HG02571 (cell line): Measurements from ENCODE around the gene KRT16.
"Not testable (repeated sequence)": the region's sequence is repeated elsewhere in the genome, so short reads cannot be mapped to it uniquely, and the experiment has no call there.

Experiments
- ATAC-seq: cut with Tn5 transposase; IDR thresholded peaks from one replicate; pipeline ENCODE4 v1.9.1; 2021; ENCODE audit warnings: mild to moderate bottlenecking, moderate library complexity; ENCODE audit not compliant: unreplicated experiment

The KRT16 gene

GRCh38 chr17:41629316-41629715 lies 16.7 kb upstream of the KRT16 start:
- no peak for ATAC-seq

DNA sequence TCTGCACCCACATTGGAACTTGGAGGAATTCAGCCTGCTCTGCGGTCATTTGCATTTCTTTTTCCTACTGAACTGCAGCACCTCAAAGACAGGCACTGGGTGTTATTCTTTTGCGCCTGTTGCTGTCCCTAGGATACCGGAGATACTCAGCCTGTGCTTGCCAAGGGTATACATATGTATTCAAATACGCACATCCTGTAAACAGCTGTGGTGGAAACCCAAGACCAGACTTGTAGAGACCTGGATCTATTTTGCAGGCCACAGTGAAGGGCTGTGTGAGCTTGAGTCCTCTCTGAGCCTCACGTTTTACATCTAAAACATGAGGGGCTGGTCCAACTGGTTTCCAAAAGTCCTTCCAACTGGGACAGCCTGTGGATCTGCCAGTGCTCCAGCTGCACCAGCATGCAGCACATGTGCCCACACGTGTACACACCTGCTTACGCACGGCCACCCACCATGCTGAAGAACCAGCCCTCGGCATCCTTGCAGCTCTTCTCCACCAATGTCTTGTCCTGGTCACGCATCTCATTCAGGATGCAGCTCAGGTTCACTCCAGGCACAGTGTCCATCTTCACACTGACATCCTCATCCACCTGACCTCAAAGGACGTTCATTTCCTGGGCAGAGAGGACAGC lies 16.2 kb upstream of the KRT16 start:
- not testable (repeated sequence) for ATAC-seq

DNA sequence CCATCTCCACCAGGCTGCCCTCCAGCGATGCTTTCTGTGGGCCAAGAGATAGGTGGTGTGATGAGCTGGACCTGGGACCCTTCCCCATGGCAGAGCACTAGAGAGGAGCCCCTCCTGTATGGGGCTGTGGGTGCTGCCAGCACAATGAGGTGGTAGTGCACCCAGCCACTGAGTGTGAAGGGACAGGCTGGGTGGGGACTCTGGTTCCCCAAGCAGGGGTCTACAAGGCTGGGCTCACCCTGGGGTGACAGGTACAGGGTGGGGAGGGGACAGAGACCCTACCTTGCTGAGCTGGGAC lies 15.5 kb upstream of the KRT16 start:
- not testable (repeated sequence) for ATAC-seq

GRCh38 chr17:41627316-41628072 lies 14.9 kb upstream of the KRT16 start:
- no peak for ATAC-seq

DNA sequence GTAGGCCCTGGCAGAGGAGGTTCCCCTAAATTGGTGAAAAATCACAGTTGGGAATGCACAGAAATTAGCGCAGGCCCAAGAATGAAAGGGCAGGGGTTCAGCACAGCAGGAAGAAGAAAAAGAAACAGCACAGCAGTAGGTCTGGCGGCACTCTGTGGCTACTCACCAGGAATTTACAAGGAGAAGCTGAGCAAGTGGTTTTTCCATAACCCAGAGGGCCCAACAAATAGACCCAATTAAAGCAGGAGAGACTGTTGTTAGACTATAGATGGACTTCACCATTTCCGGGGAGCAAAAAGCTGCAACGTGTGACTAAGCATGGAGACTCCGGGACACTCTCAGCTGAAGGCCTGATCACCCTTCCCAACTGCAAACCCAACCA lies 14.3 kb upstream of the KRT16 start:
- ATAC-seq = not testable (repeated sequence)

DNA sequence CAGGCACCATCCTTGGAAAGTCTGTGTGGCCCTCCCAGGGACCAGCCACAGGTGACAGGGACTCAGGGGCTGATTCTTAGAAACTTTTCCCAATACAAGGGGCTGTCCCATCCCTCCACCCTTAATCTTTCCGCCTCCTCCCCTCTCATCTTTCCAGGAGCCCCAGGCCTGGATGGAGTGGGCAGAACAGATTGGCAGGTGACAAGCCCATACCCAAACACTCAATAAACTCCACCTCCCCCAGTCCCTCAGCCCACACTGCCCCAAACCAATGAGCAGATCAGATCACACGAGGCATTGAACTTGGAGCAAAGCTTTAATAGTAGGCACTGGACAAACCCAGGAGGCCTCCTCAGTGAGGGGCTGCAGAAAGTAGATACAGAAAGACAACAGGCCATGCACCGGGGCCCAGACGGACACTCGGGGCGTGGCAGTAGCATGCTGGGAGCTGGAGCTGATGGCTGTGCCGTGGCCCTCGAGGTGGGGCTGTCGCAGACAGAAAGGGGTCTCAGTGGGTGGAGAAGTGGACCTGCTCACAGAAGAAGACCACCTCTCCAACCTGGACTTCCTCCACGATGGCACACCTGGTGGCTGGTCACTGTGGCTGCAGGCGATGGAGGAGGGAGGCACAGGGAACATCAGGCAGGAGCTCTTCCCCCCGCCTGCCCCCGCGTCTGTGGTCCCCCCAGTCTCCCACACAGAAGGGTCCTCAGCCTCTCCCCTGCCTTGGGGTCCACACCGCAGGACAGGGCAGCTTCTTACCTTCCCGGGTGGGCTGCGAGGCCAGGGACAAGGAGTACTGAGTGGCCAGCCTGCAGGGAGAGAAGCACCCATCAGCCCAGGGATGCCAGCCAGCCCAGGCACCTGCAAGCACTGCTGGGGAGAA lies 13.7 kb upstream of the KRT16 start:
- not testable (repeated sequence) for ATAC-seq

DNA sequence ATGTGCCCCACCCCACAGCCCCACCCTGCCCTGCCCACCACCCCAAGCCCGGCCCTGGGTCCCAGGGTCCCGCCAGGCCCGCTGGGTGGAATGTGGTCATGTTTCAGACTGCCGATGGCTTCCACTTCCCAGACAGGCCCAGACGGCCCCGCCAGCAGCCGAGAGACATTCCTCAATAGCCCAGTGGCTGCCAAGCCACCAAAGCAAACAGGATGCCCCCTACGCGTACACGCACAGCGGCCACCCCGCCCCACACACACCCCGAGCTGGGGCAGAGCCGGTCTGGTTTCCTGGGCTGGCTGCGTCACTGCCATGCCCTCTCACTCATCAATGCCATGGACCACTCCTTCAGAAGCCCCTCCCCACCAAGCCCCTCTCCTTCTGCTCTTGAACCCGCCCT lies 13.0 kb upstream of the KRT16 start:
- ATAC-seq = no peak

- no peak for ATAC-seq
Measured at GRCh38 chr17:41624208-41625101, 11.9 kb upstream of the KRT16 start, which contains the start of gene KRT17. Gene KRT17 (minus strand): TSS chr17:41624575. CDS start chr17:41624509, 66 bp downstream.

GRCh38 chr17:41623184-41623861 lies 10.8 kb upstream of the KRT16 start:
- ATAC-seq = not testable (repeated sequence)

- not testable (repeated sequence) for ATAC-seq
Measured at GRCh38 chr17:41622340-41623183, 10.0 kb upstream of the KRT16 start.

DNA sequence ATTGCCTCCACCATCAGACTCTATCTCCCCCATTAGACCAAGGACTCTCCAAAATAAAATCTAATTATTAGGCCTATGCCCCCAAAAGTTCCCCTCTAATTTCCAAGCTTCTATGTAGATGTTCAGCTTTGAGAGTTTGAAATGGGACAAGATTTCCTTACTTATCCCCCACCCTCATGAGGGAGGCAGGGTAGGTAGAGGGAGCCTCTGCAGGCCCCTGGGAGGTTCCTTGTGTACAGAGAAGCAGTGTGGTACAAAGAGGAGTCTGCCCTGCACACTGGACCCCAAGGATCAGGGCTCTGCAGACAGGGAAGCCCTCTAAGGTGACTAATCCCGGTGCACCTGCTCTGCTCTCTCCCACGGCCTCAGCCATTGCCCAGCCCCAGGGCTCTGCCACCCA lies 9.3 kb upstream of the KRT16 start:
- no peak for ATAC-seq

DNA sequence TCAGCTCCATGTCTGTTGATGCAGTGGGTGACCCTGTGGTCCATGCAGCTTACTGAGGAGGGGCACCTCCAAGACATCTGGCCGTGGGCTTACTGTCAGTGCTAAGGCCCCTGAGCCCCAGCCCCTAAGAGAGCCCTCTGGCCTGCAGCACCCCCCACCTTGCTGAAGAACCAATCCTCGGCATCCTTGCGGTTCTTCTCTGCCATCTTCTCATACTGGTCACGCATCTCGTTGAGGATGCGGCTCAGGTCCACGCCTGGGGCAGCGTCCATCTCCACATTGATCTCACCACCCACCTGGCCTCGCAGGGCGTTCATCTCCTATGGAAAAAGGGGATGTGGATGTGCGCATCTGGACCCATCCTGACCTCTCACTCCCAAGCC lies 8.9 kb upstream of the KRT16 start:
- not testable (repeated sequence) for ATAC-seq

DNA sequence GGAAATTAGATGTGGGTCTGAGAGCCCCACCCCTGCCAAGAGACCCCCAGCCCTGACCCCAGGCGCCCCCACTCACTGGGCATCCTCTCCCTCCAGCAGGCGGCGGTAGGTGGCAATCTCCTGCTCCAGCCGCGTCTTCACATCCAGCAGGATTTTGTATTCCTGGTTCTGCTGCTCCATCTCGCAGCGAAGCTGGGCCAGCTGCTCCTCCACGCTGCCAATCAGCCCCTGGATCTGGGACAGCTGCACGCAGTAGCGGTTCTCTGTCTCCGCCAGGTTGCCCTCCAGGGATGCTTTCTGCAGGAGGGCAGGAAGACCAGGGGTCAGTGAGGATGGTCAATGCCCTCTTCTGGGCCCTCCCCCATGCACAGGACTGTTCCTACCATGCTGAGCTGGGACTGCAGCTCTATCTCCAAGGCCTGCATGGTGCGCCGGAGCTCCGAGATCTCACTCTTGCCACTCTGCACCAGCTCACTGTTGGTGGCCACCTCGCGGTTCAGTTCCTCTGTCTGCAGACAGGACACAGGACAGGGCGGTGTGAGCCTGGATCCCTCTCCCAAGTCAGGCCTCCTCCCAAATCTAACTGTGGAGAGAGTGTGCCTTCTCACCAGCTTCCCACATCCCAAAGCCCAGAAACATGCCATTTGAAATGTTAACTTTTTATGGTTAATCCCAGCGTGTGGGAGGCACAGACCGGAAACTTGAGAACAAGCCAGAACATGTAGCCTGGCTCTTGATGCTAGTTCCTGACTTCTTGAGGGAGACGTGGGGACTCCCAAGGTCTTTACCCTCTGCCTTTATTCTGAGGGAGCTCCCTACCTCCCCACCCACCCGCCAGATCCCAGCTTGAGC lies 8.2 kb upstream of the KRT16 start:
- ATAC-seq = no peak

DNA sequence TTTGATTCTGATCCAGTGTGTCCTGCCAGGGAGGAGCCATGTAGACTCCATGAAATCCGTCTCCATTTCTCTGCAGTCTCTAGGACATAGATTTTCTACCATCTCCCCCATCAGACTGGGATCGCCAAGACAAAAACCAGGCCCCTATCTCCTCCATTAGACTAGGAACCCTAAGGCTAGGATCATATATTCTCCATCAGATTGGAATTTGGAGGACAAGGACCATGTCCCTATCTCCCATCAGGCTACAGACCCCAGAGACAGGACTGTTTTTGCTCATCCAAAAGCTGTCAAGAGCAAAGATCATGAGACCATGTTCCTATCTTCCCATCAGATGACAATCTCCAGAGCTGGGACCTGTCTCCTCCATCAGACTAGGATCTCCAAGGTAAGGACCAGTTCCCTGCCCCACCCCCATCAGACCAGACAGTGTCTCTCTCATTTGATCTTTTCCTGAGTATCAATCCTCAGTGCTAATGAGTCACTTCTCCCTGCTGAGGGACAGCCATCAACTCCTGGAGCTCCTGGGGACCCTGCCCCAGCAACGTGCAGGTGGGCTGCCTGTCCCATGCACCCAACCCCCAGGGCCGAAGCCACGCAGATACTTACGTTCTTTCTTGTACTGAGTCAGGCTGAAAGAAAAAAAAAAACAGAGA lies 7.5 kb upstream of the KRT16 start:
- not testable (repeated sequence) for ATAC-seq

DNA sequence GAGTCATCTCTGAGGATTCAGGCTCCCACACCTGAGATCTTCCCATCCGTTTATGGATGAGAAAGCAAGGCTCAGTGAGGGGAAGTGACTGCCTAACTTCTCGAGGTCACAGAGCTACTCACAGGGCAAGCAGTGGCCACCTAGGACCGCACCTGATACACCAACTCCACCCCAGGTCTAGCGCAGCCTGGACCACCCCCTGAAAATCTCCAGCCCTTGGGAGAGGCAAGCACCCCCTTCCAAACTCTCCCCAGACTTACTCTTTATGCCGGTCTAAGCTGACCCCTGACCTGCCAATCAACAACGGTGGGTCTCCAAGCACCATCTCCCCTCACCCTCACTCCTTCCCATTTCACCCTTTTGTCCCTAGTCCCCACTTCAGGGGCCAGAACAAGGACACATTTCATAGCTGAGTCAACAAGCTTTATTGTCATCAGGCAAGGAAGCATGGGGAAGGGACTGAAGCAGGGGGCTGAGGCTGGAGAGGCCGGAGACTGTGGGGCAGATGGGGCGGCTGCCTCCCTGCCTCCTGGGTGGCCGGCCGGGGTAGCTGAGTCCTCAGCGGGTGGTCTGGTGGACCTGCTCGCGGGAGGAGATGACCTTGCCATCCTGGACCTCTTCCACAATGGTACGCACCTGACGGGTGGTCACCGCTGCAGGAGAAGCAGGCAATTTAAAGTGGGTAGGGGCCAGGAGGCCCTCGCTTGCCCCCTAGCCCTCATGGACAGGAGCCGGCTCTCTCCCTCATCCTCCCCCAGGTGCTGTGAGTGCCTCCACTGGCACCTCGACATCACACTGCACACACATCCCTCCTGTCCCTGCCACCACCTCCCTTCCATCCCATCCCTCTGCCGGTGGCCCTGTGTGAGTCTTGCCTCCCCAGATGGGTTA lies 6.7 kb upstream of the KRT16 start:
- ATAC-seq = no peak

DNA sequence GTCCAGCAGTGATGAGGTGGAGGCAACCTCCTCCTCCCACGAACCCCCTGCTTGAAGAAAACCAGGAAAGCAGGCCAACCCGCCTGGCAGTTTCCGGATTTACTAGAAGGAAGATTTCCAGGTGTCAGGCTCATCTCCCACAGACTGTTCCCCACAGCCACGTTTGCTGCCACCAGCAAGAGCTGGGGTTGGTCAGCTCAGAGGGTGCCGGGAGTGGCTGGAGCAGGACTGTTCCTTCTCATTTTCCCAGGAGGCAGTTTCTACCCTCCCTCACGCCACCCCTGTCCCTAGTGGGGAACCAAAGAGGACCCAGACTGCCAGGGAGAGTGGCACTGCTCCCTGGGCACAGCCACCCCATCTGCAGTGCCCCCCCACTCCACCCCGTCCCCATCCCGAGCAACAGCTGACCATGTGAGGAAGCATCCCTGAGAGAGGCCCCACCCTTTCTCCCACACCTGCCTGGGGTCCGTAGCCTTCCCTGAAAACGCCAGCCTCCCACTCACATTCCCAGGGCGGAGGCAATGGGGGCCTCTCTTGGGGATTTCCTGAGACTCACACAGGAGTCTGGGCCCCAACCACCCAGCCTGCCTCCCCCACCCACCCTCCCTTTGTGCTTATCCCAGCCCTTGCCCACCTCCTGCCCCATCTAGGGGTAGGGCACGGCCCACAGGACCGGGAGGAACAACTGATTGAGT lies 5.9 kb upstream of the KRT16 start:
- ATAC-seq = no peak
